ENCODE results near the gene GLO1.

The GLO1 gene

DNA sequence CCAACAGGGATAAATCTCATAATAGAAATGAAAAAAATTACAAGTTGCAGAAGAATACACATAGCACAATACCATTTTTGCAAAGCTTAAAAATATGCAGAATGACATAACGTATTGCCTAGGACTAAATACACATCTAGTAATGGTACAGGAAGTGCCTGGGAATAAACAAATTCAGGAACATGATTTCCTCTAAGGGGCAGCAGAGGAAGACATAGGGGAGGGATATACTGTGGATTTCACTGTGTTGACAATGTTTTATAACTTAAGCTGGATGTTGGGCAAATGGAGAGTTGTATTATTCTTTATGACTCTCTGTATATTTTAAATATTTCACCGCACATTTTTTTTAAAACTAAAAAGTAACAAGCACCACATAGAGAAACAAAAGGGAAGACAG is 5.6 kb upstream of the GLO1 start (continued):
- TF ChIP-seq ZNF565 (CRISPR knock-in tag; conservative IDR thresholded peaks at IDR 0.05; ENCODE audit: low read depth) (no peak), PPARA (CRISPR knock-in tag; IDR thresholded peaks at IDR 0.05; ENCODE audit: borderline replicate concordance) (no peak), ZFP3 (CRISPR knock-in tag; IDR thresholded peaks at IDR 0.05) (no peak)
- TF ChIP-seq, protein P1, sequence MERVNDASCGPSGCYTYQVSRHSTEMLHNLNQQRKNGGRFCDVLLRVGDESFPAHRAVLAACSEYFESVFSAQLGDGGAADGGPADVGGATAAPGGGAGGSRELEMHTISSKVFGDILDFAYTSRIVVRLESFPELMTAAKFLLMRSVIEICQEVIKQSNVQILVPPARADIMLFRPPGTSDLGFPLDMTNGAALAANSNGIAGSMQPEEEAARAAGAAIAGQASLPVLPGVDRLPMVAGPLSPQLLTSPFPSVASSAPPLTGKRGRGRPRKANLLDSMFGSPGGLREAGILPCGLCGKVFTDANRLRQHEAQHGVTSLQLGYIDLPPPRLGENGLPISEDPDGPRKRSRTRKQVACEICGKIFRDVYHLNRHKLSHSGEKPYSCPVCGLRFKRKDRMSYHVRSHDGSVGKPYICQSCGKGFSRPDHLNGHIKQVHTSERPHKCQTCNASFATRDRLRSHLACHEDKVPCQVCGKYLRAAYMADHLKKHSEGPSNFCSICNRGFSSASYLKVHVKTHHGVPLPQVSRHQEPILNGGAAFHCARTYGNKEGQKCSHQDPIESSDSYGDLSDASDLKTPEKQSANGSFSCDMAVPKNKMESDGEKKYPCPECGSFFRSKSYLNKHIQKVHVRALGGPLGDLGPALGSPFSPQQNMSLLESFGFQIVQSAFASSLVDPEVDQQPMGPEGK (CRISPR knock-in tag; IDR thresholded peaks at IDR 0.05; ENCODE audit: borderline replicate concordance) = no peak

DNA sequence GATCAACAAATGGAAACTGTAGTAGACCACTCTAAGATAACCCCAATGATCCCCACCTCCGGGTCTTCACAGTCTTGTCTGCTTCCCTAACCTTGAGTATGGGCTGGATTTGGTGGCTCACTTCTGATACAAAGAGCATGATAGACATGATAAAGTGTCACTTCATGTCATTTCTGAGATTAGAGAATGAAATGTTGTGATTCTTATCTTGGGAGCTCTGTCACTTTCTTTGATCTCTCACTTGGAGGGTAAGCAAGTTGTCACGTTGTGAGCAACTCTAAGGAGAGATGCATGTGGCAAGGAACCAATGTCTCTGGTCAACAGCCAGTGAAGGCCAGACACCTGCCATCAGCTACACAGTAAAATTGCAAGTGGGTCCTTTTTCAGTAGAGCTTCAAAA is 3.0 kb upstream of the GLO1 start:
- TF ChIP-seq, protein P2, sequence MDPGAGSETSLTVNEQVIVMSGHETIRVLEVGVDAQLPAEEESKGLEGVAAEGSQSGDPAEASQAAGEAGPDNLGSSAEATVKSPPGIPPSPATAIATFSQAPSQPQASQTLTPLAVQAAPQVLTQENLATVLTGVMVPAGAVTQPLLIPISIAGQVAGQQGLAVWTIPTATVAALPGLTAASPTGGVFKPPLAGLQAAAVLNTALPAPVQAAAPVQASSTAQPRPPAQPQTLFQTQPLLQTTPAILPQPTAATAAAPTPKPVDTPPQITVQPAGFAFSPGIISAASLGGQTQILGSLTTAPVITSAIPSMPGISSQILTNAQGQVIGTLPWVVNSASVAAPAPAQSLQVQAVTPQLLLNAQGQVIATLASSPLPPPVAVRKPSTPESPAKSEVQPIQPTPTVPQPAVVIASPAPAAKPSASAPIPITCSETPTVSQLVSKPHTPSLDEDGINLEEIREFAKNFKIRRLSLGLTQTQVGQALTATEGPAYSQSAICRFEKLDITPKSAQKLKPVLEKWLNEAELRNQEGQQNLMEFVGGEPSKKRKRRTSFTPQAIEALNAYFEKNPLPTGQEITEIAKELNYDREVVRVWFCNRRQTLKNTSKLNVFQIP (CRISPR knock-in tag; IDR thresholded peaks at IDR 0.05; ENCODE audit: borderline replicate concordance, low read depth) = no peak
- TF ChIP-seq PPARA (CRISPR knock-in tag; IDR thresholded peaks at IDR 0.05; ENCODE audit: borderline replicate concordance) (no peak), TOX (CRISPR knock-in tag; IDR thresholded peaks at IDR 0.05; ENCODE audit: borderline replicate concordance) (no peak), RARB (CRISPR knock-in tag; IDR thresholded peaks at IDR 0.05) (no peak), ARNTL (CRISPR knock-in tag; IDR thresholded peaks at IDR 0.05; ENCODE audit: borderline replicate concordance, low read depth) (no peak), ZFP3 (CRISPR knock-in tag; IDR thresholded peaks at IDR 0.05) (no peak), GLIS3 (CRISPR knock-in tag; IDR thresholded peaks at IDR 0.05) (no peak), ZFP30 (CRISPR knock-in tag; IDR thresholded peaks at IDR 0.05) (no peak), OSR1 (CRISPR knock-in tag; IDR thresholded peaks at IDR 0.05) (no peak), ISL1 (CRISPR knock-in tag; IDR thresholded peaks at IDR 0.05) (no peak), SNAI2 (CRISPR knock-in tag; IDR thresholded peaks at IDR 0.05) (no peak), BACH2 (CRISPR knock-in tag; IDR thresholded peaks at IDR 0.05; ENCODE audit: borderline replicate concordance) (no peak), ESRRG (CRISPR knock-in tag; IDR thresholded peaks at IDR 0.05) (no peak), ZNF565 (CRISPR knock-in tag; conservative IDR thresholded peaks at IDR 0.05; ENCODE audit: low read depth) (no peak), ZNF8 (CRISPR knock-in tag; IDR thresholded peaks at IDR 0.05) (no peak)
- no peak for ATAC-seq

DNA sequence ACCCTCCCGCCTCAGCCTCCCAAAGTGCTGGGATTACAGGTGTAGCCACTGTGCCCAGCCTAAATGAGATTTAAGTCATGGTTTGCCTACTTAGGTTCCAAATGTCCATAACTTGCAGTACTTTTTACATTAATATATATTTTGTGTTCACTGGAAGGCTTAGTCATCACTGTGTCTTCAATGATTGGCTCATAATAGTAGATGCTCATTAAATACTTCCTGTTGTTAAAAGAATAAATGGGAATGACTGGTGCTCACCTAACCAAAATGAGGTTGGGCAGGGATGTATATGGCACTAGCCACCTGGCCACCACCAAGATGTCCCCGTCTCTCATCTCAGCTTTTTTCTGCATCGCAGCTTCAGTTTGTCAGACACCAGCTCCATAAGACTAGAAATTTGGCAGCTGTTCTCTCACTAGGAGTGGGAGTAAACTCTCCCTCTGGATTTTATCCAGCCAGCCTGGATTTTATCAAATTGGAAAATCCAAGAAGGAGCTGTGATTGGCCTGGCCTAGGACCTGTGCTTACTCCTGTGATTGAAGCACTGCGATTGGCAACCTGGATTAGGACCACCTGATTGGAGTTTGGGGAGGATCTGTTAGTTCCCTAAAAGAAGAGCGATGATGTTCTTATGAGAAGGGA is 1.1 kb upstream of the GLO1 start:
- no peak for ATAC-seq
- no peak for TF ChIP-seq TCF4 (CRISPR knock-in tag; IDR thresholded peaks at IDR 0.05; ENCODE audit: borderline replicate concordance)
- TF ChIP-seq ISL1 (CRISPR knock-in tag; IDR thresholded peaks at IDR 0.05) = no peak
- no peak for TF ChIP-seq SNAI2 (CRISPR knock-in tag; IDR thresholded peaks at IDR 0.05)
- TF ChIP-seq, protein P1 (CRISPR knock-in tag; IDR thresholded peaks at IDR 0.05; ENCODE audit: borderline replicate concordance) = no peak
- TF ChIP-seq OSR1 (CRISPR knock-in tag; IDR thresholded peaks at IDR 0.05) = no peak
- TF ChIP-seq, protein P3, sequence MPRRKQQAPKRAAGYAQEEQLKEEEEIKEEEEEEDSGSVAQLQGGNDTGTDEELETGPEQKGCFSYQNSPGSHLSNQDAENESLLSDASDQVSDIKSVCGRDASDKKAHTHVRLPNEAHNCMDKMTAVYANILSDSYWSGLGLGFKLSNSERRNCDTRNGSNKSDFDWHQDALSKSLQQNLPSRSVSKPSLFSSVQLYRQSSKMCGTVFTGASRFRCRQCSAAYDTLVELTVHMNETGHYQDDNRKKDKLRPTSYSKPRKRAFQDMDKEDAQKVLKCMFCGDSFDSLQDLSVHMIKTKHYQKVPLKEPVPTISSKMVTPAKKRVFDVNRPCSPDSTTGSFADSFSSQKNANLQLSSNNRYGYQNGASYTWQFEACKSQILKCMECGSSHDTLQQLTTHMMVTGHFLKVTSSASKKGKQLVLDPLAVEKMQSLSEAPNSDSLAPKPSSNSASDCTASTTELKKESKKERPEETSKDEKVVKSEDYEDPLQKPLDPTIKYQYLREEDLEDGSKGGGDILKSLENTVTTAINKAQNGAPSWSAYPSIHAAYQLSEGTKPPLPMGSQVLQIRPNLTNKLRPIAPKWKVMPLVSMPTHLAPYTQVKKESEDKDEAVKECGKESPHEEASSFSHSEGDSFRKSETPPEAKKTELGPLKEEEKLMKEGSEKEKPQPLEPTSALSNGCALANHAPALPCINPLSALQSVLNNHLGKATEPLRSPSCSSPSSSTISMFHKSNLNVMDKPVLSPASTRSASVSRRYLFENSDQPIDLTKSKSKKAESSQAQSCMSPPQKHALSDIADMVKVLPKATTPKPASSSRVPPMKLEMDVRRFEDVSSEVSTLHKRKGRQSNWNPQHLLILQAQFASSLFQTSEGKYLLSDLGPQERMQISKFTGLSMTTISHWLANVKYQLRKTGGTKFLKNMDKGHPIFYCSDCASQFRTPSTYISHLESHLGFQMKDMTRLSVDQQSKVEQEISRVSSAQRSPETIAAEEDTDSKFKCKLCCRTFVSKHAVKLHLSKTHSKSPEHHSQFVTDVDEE (CRISPR knock-in tag; IDR thresholded peaks at IDR 0.05) = no peak
- TF ChIP-seq TOX (CRISPR knock-in tag; IDR thresholded peaks at IDR 0.05; ENCODE audit: borderline replicate concordance) = no peak
- no peak for TF ChIP-seq ZNF8 (CRISPR knock-in tag; IDR thresholded peaks at IDR 0.05)
- TF ChIP-seq PPARA (CRISPR knock-in tag; IDR thresholded peaks at IDR 0.05; ENCODE audit: borderline replicate concordance) = no peak
- TF ChIP-seq ARNTL (CRISPR knock-in tag; IDR thresholded peaks at IDR 0.05; ENCODE audit: borderline replicate concordance, low read depth) = no peak
- no peak for TF ChIP-seq ZFP3 (CRISPR knock-in tag; IDR thresholded peaks at IDR 0.05)
- no peak for TF ChIP-seq ZNF565 (CRISPR knock-in tag; conservative IDR thresholded peaks at IDR 0.05; ENCODE audit: low read depth)
- TF ChIP-seq ESRRG (CRISPR knock-in tag; IDR thresholded peaks at IDR 0.05) = no peak
- TF ChIP-seq ZC3H10 (CRISPR knock-in tag; IDR thresholded peaks at IDR 0.05) = no peak
- TF ChIP-seq, protein P2 (CRISPR knock-in tag; IDR thresholded peaks at IDR 0.05; ENCODE audit: borderline replicate concordance, low read depth) = no peak
- TF ChIP-seq GLIS3 (CRISPR knock-in tag; IDR thresholded peaks at IDR 0.05) = no peak
- TF ChIP-seq ZFP30 (CRISPR knock-in tag; IDR thresholded peaks at IDR 0.05) = no peak
- no peak for TF ChIP-seq BACH2 (CRISPR knock-in tag; IDR thresholded peaks at IDR 0.05; ENCODE audit: borderline replicate concordance)
- TF ChIP-seq ZNF70 (CRISPR knock-in tag; IDR thresholded peaks at IDR 0.05) = no peak

Data from SK-N-SH treated with all-trans-retinoic acid at 6 μM for 48 hours (cell line).